PC-9 (cell line): ENCODE data around the gene MAML3. TPM values are rescaled to one million over a fixed set of nuclear protein-coding genes. Genes with fewer than 3 reads are reported as not detected.

Experiments used
- BruUV-seq: library from RNA; stranded (reverse); fragments of 400-500 nt; replicated peaks from 2 replicates; lab custom pipeline; 2021; lab: Mats Ljungman, UMichigan
- CTCF ChIA-PET: fragments of 300-600 bp; sonication (Branson Sonifier 250); formaldehyde crosslinking; loops from one replicate; lab custom pipeline; 2022; ENCODE audit warnings: antibody characterized with exemption; lab: Charles Lee
- POLR2A ChIA-PET: fragments of 300-600 bp; sonication (Branson Sonifier 250); formaldehyde crosslinking; loops from one replicate; lab custom pipeline; 2022; ENCODE audit warnings: antibody characterized with exemption; ENCODE audit not compliant: unreplicated experiment; lab: Charles Lee
- DNase-seq, 2 experiments: peaks; one replicate each; pipeline versions ENCODE4 v3.0.0 to v3.0.0-alpha.2; 2015 to 2022; ENCODE audit warnings: mixed read lengths in 1 of 2
- H2AFZ ChIP-seq: fragments of 200-600 bp; sonication (generic); 2 replicates; pipeline ENCODE4 v1.8.1; 2017; ENCODE audit warnings: antibody characterized with exemption
- H3F3A ChIP-seq: fragments of 200-600 bp; sonication (generic); 2 replicates; pipeline ENCODE4 v1.8.1; 2017; ENCODE audit warnings: antibody characterized with exemption, mild to moderate bottlenecking, low read depth; ENCODE audit not compliant: insufficient read depth
- H3K27ac ChIP-seq: fragments of 200-600 bp; sonication (generic); 2 replicates; pipeline ENCODE4 v1.6.1; 2016; ENCODE audit warnings: mixed run types
- H3K27me3 ChIP-seq: fragments of 200-600 bp; sonication (generic); 2 replicates; pipeline ENCODE4 v1.6.1; 2016; ENCODE audit warnings: low read depth, mixed run types; ENCODE audit not compliant: insufficient read depth
- H3K36me3 ChIP-seq: fragments of 200-600 bp; sonication (generic); 2 replicates; pipeline ENCODE4 v1.6.1; 2016; ENCODE audit warnings: low read depth, mixed run types
- H3K4me1 ChIP-seq: fragments of 200-600 bp; sonication (generic); replicated peaks from 2 replicates; pipeline ENCODE4 v1.6.1; 2016; ENCODE audit warnings: mixed run types; ENCODE audit not compliant: insufficient read depth
- H3K4me2 ChIP-seq: fragments of 200-600 bp; sonication (generic); 2 replicates; pipeline ENCODE4 v1.6.1; 2017; ENCODE audit warnings: mixed run types
- H3K4me3 ChIP-seq: fragments of 200-600 bp; sonication (generic); 2 replicates; pipeline ENCODE4 v1.6.1; 2016; ENCODE audit warnings: mixed run types
- H3K79me2 ChIP-seq: fragments of 200-600 bp; sonication (generic); 2 replicates; pipeline ENCODE4 v1.6.1; 2017; ENCODE audit warnings: low read depth, mixed run types
- H3K9me2 ChIP-seq: fragments of 200-600 bp; sonication (generic); 2 replicates; pipeline ENCODE4 v1.8.1; 2017; ENCODE audit warnings: mild to moderate bottlenecking; ENCODE audit not compliant: insufficient read depth
- H3K9me3 ChIP-seq: fragments of 200-600 bp; sonication (generic); 2 replicates; pipeline ENCODE4 v1.8.1; 2016; ENCODE audit warnings: low read depth; ENCODE audit not compliant: insufficient read depth
- H4K20me1 ChIP-seq: fragments of 200-600 bp; sonication (generic); 2 replicates; pipeline ENCODE4 v1.8.1; 2017; ENCODE audit not compliant: insufficient read depth
- CTCF ChIP-seq: fragments of 200-600 bp; sonication (generic); conservative IDR thresholded peaks from 2 replicates; pipeline ENCODE4 v1.6.1; 2017; ENCODE audit warnings: mixed run types, antibody characterized with exemption, mild to moderate bottlenecking, moderate library complexity
- EZH2 ChIP-seq: fragments of 200-600 bp; sonication (generic); IDR thresholded peaks from 2 replicates; pipeline ENCODE4 v1.8.0; 2017; ENCODE audit warnings: antibody characterized with exemption, low read depth
- intact Hi-C: fragments of 100-400 bp; cut with micrococcal nuclease; formaldehyde crosslinking; loops from one replicate; pipeline ENCODE4 v1.10.0; 2022; ENCODE audit not compliant: unreplicated experiment
- total RNA-seq: library from RNA; stranded (reverse); gene quantifications from 2 replicates; pipeline ENCODE4 v1.2.3, GENCODE V29; 2021

MAML3 gene
- total RNA-seq, 1 experiment from 2014 or later = 15.2 TPM

GRCh38 chr4:140078366-140078765, 75.6 kb downstream of the MAML3 start:
- no peak overlapping the region for H2AFZ ChIP-seq
- H3K79me2 ChIP-seq = peaks cover 50% of the 10 kb centered on the region; the same call in 1 of the 2 replicates
- H3F3A ChIP-seq = peaks cover 1% of the 10 kb centered on the region; the same call in 1 of the 2 replicates
- no peak for DNase-seq
- H3K36me3 ChIP-seq = no peaks in the 10 kb centered on the region
- H3K4me1 ChIP-seq = peaks cover 7% of the 10 kb centered on the region
- no peaks in the 10 kb centered on the region for H3K27me3 ChIP-seq
- no peak overlapping the region for H3K4me3 ChIP-seq
- no peaks in the 10 kb centered on the region for H4K20me1 ChIP-seq
- no peak overlapping the region for H3K4me2 ChIP-seq
- H3K9me3 ChIP-seq = no peaks in the 10 kb centered on the region
- POLR2A ChIA-PET = interaction anchor here (0.5 to 0.7 kb wide), 2 partner anchors 72 to 170 kb away, joined by 3 to 36 read pairs; no protein-coding TSS in a partner anchor
- no peak for TF ChIP-seq EZH2
- intact Hi-C loops = no loop called here
- H3K27ac ChIP-seq = peak overlapping the region; percentile 14; the same call in 1 of the 2 replicates
- CTCF ChIA-PET = interaction anchor here (1.2 kb wide), 1 partner anchor 29 kb away, joined by 3 read pairs; no protein-coding TSS in a partner anchor
- BruUV-seq = no TSS peak
- no peaks in the 10 kb centered on the region for H3K9me2 ChIP-seq

GRCh38 chr4:140076307-140076706, 77.7 kb downstream of the MAML3 start:
- Histone ChIP-seq H2AFZ (no peak overlapping the region), H3K27ac (no peak overlapping the region), H3K4me1 (no peaks in the 10 kb centered on the region), H3K79me2 (peaks cover 37% of the 10 kb centered on the region; the same call in 1 of the 2 replicates), H4K20me1 (no peaks in the 10 kb centered on the region), H3K4me2 (no peak overlapping the region), H3K27me3 (no peaks in the 10 kb centered on the region), H3K36me3 (no peaks in the 10 kb centered on the region), H3K9me2 (no peaks in the 10 kb centered on the region), H3K4me3 (no peak overlapping the region), H3F3A (no peaks in the 10 kb centered on the region; the same call in 1 of the 2 replicates), H3K9me3 (no peaks in the 10 kb centered on the region)
- no peak for TF ChIP-seq EZH2
- TF ChIP-seq CTCF = no peak
- CTCF ChIA-PET = no interaction called here
- BruUV-seq = no TSS peak
- no peak for DNase-seq
- intact Hi-C loops = no loop called here
- POLR2A ChIA-PET = no interaction called here

DNA sequence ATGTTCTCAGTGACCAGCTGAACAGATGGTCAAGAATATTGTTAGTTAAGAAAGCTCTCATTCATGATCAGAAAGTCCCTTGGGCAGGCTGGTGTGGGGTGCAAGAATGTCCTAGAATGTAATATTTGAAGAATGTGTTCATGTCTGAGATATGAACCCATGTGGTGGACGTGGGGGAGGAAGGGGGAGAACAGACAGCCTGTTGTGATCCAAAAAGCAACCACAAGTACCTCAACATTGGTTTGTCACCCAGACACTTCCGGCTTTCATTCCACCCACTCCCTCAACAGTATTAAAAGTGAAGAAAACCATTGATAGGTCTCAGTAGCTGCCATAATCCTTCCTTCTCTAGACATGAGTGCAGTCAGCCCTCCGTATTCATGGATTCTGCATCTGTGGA, 82.2 kb downstream of the MAML3 start:
- no peaks in the 10 kb centered on the region for H3K9me3 ChIP-seq
- 0 out of 2 replicates have a peak, but pooled peaks cover 4% of the 10 kb centered on the region for H3K36me3 ChIP-seq
- no peak for DNase-seq
- no peaks in the 10 kb centered on the region for H3K27me3 ChIP-seq
- intact Hi-C loops = no loop called here
- no peaks in the 10 kb centered on the region for H3K9me2 ChIP-seq
- no TSS peak for BruUV-seq
- no peak overlapping the region for H2AFZ ChIP-seq
- peaks cover 16% of the 10 kb centered on the region for H3K4me1 ChIP-seq
- peaks cover 28% of the 10 kb centered on the region for H3K79me2 ChIP-seq
- no peak overlapping the region for H3K4me2 ChIP-seq
- H3K4me3 ChIP-seq = no peak overlapping the region
- CTCF ChIA-PET = no interaction called here
- H3K27ac ChIP-seq = no peak overlapping the region
- TF ChIP-seq CTCF = no peak
- no peak for TF ChIP-seq EZH2
- POLR2A ChIA-PET = no interaction called here
- no peaks in the 10 kb centered on the region for H4K20me1 ChIP-seq
- H3F3A ChIP-seq = 0 out of 2 replicates have a peak, but pooled peaks cover 5% of the 10 kb centered on the region
